Glomerular visceral epithelial cell (primary cell): Measurements from ENCODE around the gene H1-8.
"Not testable (repeated sequence)": the region's sequence is repeated elsewhere in the genome, so short reads cannot be mapped to it uniquely, and the experiment has no call there.

Source experiments
- DNase-seq: peaks from one replicate; pipeline ENCODE4 v3.0.0-alpha.2; 2016; ENCODE audit errors: extremely low spot score

Gene H1-8

DNA sequence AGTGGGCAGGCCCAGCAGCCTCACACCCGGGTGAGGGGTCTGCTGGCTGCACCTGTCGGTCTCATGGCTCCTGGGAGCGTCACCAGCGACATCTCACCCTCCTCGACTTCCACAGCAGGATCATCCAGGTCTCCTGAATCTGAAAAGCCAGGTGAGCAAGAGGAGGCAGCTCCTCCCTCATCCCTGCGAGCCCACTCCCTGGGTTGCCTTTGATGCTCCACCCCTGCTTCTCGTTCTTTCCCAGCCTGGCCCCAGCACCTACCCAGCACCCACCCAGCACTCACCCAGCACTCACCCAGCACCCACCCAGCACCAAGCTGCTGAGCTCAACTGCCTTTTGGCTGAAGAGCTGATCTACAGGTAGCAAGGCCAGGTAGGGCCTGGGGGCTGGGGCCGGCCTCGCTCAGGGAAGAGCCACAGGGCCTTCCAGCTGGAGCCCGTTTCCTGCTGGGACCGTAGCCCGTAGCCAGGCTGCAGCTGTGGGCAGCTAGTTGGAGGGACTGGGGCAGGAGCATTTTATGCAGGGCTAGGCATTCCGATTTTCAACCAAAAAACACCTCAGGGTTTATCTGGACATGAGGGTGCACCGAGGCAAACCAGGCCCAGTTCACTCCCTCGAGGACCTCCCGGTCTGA, at the start of gene H1-8:
Gene H1-8, plus strand, starts transcription at position 20 of the 635 bp plus-strand sequence. Its CDS starts 44 bp downstream, at position 64.
- DNase-seq, result no peak

- no peak for DNase-seq
Observed at GRCh38 chr3:129493206-129493605, 49.8 kb upstream of the H1-8 start.

DNA sequence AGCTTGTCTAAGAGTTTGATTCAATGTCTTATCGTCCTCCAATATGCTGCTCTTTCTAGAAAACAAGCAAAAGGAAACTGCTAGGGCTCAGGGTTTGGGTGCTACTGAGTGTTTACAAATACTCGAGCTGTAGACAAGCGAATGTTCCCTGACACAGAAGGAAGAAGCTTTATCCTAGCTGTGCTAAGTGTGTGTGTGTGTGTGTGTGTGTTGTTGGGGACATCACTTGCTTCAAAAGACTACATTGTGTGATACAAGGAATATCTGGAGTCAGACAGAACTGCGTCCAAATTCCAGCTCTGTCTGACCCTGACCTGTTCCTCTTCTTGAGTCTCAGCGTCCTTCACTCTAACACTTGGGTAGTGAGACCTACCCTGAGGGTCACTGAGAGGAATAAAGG, 48.5 kb upstream of the H1-8 start:
- DNase-seq, result not testable (repeated sequence)

DNA sequence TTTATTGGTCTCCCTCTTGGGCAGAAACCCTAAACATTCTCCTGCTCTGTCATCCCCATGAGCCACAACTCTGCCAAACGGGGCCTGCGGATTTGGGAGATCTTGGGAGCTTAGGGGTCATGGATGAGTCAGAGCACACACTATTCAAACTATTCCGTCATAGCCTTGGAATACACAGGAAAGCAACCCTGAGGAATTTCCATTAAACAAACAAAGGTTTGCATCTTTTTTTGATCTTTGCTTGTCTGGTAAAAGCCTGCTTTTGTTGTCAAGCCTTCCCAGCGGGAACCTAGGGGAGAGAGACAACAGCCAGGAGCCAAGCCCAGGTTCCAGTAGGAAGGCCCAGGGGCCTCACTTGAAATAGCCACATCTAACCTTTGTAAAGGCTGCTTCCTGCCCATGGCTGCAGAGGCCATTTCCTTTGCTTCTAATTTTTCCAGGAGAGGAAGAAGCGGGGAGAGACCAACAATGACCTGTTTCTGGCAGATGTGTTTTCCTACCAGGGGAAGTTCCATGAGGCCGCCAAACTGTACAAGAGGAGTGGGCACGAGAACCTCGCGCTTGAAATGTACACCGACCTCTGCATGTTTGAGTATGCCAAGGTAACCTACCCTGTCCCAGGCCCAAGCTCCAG, 47.9 kb upstream of the H1-8 start:
- peak; percentile 12 for DNase-seq

GRCh38 chr3:129497876-129498275, 45.1 kb upstream of the H1-8 start:
- DNase-seq, result not testable (repeated sequence)

DNA sequence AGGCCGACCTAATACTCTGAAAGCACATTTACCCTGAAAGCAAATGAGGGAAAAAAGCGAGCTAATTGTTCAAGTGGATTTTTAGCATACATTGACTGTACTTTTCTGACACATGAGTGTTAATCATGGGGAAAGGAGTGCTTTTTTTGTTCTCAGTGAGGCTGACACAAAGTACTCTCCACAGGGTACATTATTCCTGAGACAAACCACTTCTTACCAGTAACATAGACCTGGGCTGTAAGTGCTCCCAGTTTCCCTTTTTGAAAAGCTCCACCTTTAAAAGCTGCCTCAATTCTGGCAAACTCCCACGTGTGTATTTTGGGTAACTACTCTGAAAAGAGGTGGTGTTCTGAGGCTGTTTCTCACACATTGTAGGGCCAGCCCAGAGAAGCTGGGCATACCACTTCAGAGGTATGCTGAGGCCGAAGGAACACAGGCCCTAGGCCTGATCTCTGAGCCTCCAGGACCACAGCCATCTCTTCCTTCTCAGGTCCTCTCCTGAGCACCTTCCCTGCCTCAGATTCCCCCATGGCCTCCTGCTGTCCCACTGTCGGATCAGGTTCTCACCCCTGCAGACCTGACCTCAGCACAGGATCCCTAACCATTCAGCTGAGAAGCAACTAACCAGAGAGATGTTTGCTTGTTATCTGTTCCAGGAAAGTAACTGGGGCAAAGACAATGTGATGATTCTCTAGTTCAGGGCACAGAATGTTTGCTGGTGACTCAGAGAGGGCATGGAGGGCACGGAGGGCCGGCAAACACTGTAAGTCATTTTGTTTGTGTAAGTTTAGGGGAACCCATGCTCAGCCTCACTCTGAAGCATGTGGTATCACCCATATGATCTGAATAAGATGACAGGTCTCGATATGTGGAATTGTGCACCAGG, 44.1 kb upstream of the H1-8 start:
- DNase-seq, result not testable (repeated sequence)

DNA sequence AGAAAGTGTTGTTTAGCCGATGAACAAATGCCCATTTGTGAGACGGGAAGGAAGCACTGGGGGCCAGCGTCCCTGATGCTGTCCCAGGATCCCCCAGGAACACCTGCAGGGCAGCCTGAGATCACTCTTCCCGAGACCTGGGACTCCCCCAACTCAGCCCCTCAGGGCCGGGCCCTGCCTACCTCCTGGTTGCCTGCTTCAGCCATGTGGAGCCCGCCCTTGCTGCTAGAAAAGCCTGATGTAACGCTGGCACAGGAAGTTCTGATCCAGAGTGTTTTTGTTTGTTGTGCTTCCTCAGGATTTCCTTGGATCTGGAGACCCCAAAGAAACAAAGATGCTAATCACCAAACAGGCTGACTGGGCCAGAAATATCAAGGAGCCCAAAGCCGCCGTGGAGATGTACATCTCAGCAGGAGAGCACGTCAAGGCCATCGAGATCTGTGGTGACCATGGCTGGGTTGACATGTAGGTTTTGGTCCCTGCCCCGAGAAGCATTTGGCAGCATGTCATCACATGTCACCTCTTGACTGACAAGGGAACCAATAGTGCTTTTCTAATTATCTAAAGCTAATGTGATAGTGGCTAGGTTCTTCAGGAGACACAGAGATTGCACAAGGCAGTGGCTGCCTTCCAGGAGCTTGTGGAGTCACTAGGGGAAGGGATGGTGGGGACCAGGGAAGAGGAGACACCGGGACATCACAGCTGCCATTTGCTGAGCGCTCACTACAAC, 43.2 kb upstream of the H1-8 start:
- DNase-seq, result not testable (repeated sequence)

- no peak for DNase-seq
Observed at GRCh38 chr3:129500334-129500658, 42.7 kb upstream of the H1-8 start.

DNA sequence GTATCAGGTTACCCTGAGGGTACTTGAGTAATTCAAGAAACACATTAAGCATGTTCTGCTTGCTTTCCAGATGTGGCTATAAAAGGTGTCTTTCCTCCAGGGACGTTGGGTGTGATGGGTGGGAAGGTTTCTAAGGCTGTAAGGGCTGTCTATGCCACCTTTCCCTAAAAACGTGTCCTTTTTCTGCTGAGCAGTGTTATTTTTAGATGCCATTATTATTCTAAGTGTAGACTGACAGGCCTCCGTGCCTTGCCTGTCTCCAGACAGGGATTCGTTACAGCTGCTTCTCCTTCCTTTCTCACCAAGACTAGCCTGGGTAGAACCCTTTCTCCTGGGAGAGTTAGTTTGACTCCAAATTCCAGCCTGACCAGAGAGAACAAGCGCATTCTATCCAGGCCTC, 41.3 kb upstream of the H1-8 start:
- no peak for DNase-seq

GRCh38 chr3:129502641-129503408, 40.1 kb upstream of the H1-8 start:
- DNase-seq, result no peak

- no peak for DNase-seq
Observed at GRCh38 chr3:129503471-129504291, 39.3 kb upstream of the H1-8 start.

GRCh38 chr3:129504471-129505100, 38.4 kb upstream of the H1-8 start:
- no peak for DNase-seq

GRCh38 chr3:129505341-129505740, 37.6 kb upstream of the H1-8 start:
- DNase-seq, result no peak

DNA sequence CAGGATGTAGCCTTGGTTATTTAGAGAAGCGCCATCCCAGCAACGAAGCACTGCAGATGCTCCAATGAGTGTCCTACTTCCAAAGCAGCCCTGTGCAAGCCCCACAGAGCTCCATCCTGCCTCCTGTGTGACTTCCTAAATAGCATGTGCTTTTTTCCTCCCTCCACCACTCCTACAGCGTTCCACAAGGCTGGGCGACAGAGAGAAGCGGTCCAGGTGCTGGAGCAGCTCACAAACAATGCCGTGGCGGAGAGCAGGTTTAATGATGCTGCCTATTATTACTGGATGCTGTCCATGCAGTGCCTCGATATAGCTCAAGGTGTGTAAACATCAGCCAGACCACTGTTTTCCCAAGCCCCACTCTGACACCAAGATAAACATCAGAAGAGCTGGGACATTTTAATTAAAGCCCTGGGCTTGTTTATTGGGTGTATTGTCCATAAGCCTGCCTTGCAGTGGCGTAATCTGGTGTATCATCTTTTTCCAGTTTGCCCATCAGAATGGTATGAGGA, 36.7 kb upstream of the H1-8 start:
- no peak for DNase-seq

DNA sequence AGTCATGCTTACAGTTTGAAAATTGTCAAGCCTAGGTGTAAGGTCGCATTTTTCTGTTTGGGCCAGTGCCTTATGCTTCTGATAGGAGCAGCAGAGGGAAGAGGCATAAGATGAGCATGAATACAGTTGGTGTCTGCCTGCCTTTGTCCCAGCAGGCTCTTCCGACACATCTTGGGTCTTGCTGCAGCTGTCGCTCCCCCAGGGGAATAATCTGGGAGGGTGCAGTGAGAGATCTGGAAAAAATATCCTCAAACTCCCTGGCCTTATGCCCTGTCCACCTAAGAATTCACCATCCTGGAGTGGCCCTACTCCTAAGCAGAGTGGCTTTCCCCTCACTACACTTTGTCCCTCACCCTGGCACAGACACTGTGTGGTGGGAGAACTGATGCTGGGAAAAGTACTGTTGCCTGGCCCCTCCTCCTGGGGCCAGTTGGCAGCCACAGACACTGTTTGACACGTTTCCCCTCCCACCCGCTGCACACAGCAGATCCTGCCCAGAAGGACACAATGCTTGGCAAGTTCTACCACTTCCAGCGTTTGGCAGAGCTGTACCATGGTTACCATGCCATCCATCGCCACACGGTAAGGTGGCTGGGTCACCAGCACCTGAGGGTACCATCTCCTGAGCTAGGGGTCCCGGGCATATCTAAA, 35.7 kb upstream of the H1-8 start:
- DNase-seq, result no peak

- no peak for DNase-seq
Observed at GRCh38 chr3:129512595-129512994, 30.4 kb upstream of the H1-8 start.

- no peak for DNase-seq
Observed at GRCh38 chr3:129513705-129514104, 29.3 kb upstream of the H1-8 start.

- no peak for DNase-seq
Observed at GRCh38 chr3:129514110-129514509, 28.9 kb upstream of the H1-8 start.

DNA sequence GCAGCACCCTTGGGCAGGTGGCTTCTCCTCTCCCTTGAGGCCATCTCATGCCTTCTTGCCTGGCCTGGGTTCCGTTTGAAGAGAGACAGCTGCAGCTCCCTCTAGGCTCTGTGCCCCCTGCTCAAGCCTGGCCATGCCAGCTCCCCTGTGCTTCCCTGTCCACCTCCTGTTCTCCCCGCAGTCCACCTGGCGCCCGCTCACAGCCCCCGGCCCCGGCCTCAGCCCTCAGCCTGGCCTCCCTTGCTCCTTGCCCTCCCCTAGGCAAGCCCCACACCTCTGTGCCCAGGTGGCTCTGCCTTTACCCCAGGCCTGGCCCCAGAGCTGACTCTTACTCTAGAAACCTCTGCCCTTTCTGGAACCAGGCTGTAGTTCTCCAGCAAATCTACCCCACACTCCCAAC, 28.4 kb upstream of the H1-8 start:
- DNase-seq, result no peak
